Adrenal gland (tissue), 12 donors: Measurements from ENCODE around the gene CRIP1. TPM values are rescaled to one million over a fixed set of nuclear protein-coding genes. Genes with fewer than 3 reads are reported as not detected.

Experiments
- DNase-seq, 7 donors: peaks; one replicate each; pipeline ENCODE4 v3.0.0-alpha.2; 2019 to 2020
- H3K27ac ChIP-seq, 5 donors: fragments of 200-600 bp; sonication (generic) in 4 of 5; 1 replicate in 3 of 5; 2 replicates in 2 of 5; pipeline versions ENCODE4 v1.5.1 to v1.8.0; 2016 to 2020; ENCODE audit warnings: mild to moderate bottlenecking in 1 of 5
- H3K27me3 ChIP-seq: fragments of 200-600 bp; 2 replicates; pipeline ENCODE4 v1.8.0; 2021
- H3K36me3 ChIP-seq, 2 donors: fragments of 200-600 bp; replicated peaks in 1 of 2; 1 replicate in 1 of 2; 2 replicates in 1 of 2; pipeline versions ENCODE4 v1.5.1 to v1.8.0; 2018 to 2022
- H3K4me1 ChIP-seq, 2 donors: fragments of 200-600 bp; replicated peaks in 1 of 2; 1 replicate in 1 of 2; 2 replicates in 1 of 2; pipeline versions ENCODE4 v1.5.1 to v1.8.0; 2018 to 2021
- H3K4me3 ChIP-seq, 4 donors: fragments of 200-600 bp; sonication (generic) in 3 of 4; one replicate each; pipeline ENCODE4 v1.5.1; 2016 to 2018
- H3K9me3 ChIP-seq, 3 donors: fragments of 200-600 bp; sonication (generic) in 1 of 3; replicated peaks in 1 of 3; 1 replicate in 2 of 3; 2 replicates in 1 of 3; pipeline versions ENCODE4 v1.5.1 to v1.8.0; 2016 to 2021
- POLR2A ChIP-seq, 2 donors: fragments of 450-650 bp; IDR thresholded peaks; one replicate each; pipeline ENCODE4 v1.6.1; 2017; ENCODE audit warnings: antibody characterized with exemption in 2 of 2, mild to moderate bottlenecking in 2 of 2, moderate library complexity in 1 of 2
- WGBS, 4 donors: extraction: QIAGEN DNeasy Blood & Tissue Kit in 2 of 4; methylation state at CpG; one replicate each; pipeline versions ENCODE4 v1.1.5 to v1.1.7; 2013 to 2017; 5-methylcytosine and 5-hydroxymethylcytosine counted together
- intact Hi-C, 2 donors: fragments of 100-400 bp; cut with DNase I; formaldehyde crosslinking; loops; one replicate each; pipeline versions ENCODE4 v1.14.1 to v1.15.0; 2022 to 2023
- polyA plus RNA-seq, 3 donors: library from polyadenylated mRNA; stranded (reverse); fragments of 200-250 nt in 2 of 3; fragments of 350-450 nt in 1 of 3; fragmentation: Illumina TruSeq in 1 of 3; extraction: RNeasy Lipid Tissue Mini Kit (QIAGEN cat#74804) in 1 of 3; gene quantifications; one replicate each; pipeline ENCODE4 v1.2.3, GENCODE V29; 2013 to 2014
- total RNA-seq, 9 donors: library from RNA; depleted of rRNA in 4 of 9; stranded (reverse); fragments of >200 nt in 4 of 9; fragments of 120-200 nt in 1 of 9; fragmentation: NEBNext Ultra II Directional in 1 of 9; extraction: Animal tissue kit (Norgen Biotek cat#: 25700) in 1 of 9; gene quantifications; one replicate each; pipeline versions ENCODE4 v1.1.0 to v1.2.4, GENCODE V29; 2013 to 2023
- TF ChIP-seq, protein P1 (sequence below), 6 experiments: fragments of 450-650 bp in 4 of 6; fragments of 200-600 bp in 2 of 6; sonication (generic) in 1 of 6; IDR thresholded peaks; 1 replicate in 5 of 6; 2 replicates in 1 of 6; pipeline versions ENCODE4 v1.5.1 to v1.8.0; 2016 to 2021; ENCODE audit warnings: antibody characterized with exemption in 6 of 6, mild to moderate bottlenecking in 2 of 6, moderate library complexity in 1 of 6
- donor health status: healthy with polysubstance abuse.
- donor health status: Bipolar disorder and iron deficiency.
- donor health status: DM: yes; HTN: yes; CAD: no.
- donor health status: DM: no; HTN: no; CAD: no.
- donor health status: DM: no; HTN: no; CAD: no.
- donor health status: DM: yes; HTN: yes; CAD: no.

The CRIP1 gene
- total and polyA plus RNA-seq, 12 donors = 1.9 to 157 (median 9.3) TPM

DNA sequence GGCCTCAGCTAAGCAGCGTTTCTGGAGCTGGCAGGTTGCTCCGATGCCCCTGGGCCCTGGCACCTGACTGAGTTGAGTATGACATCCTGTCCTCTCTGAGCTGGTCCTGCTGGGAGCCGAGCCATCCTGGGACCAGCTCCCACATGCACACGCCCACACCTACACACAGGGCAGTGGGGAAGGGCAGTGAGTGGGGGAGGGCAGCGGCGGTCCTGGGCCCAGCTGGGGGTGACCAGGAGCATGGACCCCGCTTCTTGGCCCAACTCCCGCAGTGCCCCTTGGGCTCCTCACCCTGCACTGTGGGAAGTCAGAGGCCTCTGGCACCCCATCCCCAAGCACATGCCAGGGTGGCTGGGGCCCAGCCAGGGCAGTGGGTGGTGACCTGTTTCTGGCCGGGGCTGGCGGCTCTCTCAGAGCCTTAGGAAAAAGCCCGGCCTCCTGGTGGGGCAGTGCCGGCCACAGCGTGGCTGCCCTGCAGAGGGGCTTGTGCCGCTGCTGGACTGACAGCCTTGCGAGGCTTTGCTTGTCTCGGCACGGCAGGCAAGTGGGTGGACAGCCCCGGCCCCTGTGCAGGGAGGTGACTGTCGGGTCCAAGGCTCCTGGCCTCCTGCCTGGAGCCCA, 18.0 kb upstream of the CRIP1 start:
- 65 to 81% (median 77%) methylated on average over 10 to 19 of the region's 19 CpGs for WGBS, 4 donors

DNA sequence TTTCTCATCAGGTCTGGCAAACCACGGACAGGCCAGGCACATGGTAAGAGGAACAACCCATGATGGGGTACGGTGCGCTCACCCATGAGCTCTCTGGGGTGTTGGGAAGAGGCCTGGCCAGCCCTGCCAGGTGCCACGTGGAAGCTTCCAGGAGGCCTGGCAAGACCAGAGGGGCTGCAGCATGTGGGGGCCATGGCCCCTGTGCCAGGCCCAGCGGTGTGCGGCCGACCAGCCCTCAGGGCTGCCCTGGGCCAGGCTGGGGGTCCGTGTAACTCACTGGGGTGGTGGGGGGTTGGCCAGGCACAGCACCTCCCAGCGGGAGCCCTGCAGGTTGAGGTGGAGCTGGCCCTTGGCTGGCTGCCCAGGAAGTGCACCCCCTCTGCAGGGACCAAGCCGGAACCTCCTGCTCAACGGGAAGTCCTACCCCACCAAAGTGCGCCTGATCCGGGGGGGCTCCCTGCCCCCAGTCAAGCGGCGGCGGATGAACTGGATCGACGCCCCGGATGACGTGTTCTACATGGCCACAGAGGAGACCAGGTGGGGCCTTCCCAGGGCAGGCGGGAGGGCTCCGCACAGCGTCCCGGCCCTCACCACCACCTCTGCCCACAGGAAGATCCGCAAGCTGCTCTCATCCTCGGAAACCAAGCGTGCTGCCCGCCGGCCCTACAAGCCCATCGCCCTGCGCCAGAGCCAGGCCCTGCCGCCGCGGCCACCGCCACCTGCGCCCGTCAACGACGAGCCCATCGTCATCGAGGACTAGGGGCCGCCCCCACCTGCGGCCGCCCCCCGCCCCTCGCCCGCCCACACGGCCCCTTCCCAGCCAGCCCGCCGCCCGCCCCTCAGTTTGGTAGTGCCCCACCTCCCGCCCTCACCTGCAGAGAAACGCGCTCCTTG, 17.0 kb upstream of the CRIP1 start:
- TF ChIP-seq POLR2A (IDR thresholded peaks at IDR 0.05) = no peak
- TF ChIP-seq, protein P1, sequence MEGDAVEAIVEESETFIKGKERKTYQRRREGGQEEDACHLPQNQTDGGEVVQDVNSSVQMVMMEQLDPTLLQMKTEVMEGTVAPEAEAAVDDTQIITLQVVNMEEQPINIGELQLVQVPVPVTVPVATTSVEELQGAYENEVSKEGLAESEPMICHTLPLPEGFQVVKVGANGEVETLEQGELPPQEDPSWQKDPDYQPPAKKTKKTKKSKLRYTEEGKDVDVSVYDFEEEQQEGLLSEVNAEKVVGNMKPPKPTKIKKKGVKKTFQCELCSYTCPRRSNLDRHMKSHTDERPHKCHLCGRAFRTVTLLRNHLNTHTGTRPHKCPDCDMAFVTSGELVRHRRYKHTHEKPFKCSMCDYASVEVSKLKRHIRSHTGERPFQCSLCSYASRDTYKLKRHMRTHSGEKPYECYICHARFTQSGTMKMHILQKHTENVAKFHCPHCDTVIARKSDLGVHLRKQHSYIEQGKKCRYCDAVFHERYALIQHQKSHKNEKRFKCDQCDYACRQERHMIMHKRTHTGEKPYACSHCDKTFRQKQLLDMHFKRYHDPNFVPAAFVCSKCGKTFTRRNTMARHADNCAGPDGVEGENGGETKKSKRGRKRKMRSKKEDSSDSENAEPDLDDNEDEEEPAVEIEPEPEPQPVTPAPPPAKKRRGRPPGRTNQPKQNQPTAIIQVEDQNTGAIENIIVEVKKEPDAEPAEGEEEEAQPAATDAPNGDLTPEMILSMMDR (IDR thresholded peaks at IDR 0.05) = no peak
- H3K4me3 ChIP-seq = no peak overlapping the region
- H3K27ac ChIP-seq = peak overlapping the region in 1 of 5 donors; percentile 54
- intact Hi-C loops = no loop called here
- H3K36me3 ChIP-seq = peaks cover 0 to 28% of the 10 kb centered on the region in 2 donors
- peaks cover 6 to 40% of the 10 kb centered on the region in 2 donors for H3K4me1 ChIP-seq
- no peaks in the 10 kb centered on the region for H3K27me3 ChIP-seq
- 82 to 89% (median 85%) methylated on average over 22 to 54 of the region's 54 CpGs for WGBS, 4 donors
- no peak for DNase-seq
- H3K9me3 ChIP-seq = no peaks in the 10 kb centered on the region

More for the DNA sequence above, 18.0 kb upstream of the CRIP1 start:
- Histone ChIP-seq H3K27ac (peak overlapping the region in 1 of 5 donors; percentile 54), H3K36me3 (peaks cover 0 to 37% of the 10 kb centered on the region in 2 donors), H3K4me1 (peaks cover under 1 to 35% of the 10 kb centered on the region in 2 donors), H3K9me3 (no peaks in the 10 kb centered on the region), H3K4me3 (no peak overlapping the region), H3K27me3 (no peaks in the 10 kb centered on the region)
- no peak for DNase-seq
- TF ChIP-seq, protein P1 (IDR thresholded peaks at IDR 0.05) = no peak
- no peak for TF ChIP-seq POLR2A (IDR thresholded peaks at IDR 0.05)
- intact Hi-C loops = no loop called here

- H3K4me1 ChIP-seq = peaks cover 6 to 47% of the 10 kb centered on the region in 2 donors
- peaks cover 0 to 19% of the 10 kb centered on the region in 2 donors for H3K36me3 ChIP-seq
- WGBS, 4 donors = 83 to 87% (median 85%) methylated on average over 29 to 34 of the region's 34 CpGs
- H3K27ac ChIP-seq = peak overlapping the region in 2 of 5 donors; percentile 53 to 75
- H3K27me3 ChIP-seq = no peaks in the 10 kb centered on the region
- intact Hi-C loops = no loop called here
- H3K9me3 ChIP-seq = no peaks in the 10 kb centered on the region
- TF ChIP-seq, protein P1 (IDR thresholded peaks at IDR 0.05) = no peak
- no peak for TF ChIP-seq POLR2A (IDR thresholded peaks at IDR 0.05)
- no peak for DNase-seq
- H3K4me3 ChIP-seq = no peak overlapping the region
Observed at GRCh38 chr14:105470350-105471296, 16.1 kb upstream of the CRIP1 start.
